Measurements from ENCODE around the gene SMG9.

DNA sequence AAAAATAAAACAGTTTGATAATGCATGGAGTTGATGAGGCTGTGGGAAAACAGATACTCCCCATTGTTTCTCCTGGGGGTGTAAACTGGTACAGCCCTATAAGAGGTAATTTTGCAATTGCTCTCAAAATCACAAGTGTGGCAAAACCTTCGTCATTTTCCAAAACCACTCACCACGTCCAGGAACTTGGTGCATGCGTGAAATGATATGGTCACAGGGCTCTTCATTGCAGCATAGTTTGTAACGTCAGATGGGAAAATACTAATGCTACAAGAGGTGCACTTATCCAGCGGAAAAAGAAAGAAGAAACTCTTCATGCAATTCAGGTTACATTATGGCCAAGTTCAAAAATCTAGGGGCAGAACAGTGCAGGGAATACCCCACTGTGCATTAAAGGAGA, 72.9 kb downstream of the SMG9 start:
- TF ChIP-seq SP1 (IDR thresholded peaks at IDR 0.05): no peak
- no peak for TF ChIP-seq HDGF (IDR thresholded peaks at IDR 0.05; ENCODE audit: borderline replicate concordance)
- TF ChIP-seq FOXM1 (IDR thresholded peaks at IDR 0.05; ENCODE audit: borderline replicate concordance): no peak
- no peak for TF ChIP-seq ELF4 (IDR thresholded peaks at IDR 0.05)
- no peak for TF ChIP-seq ZNF384 (IDR thresholded peaks at IDR 0.05)
- no peak for TF ChIP-seq BHLHE40 (IDR thresholded peaks at IDR 0.05; ENCODE audit: borderline replicate concordance)

All from HEK293T (cell line).